Activated CD4-positive, alpha-beta T cell treated with anti-CD3 and anti-CD28 coated beads, Interleukin-2, amount 10 ng/mL, durations not matched to agents 24 days and 14 days (primary cell): ENCODE measurements around the gene DCP1A. TPM values are rescaled to one million over a fixed set of nuclear protein-coding genes. Genes with fewer than 3 reads are reported as not detected.
"Not testable (repeated sequence)": the region's sequence is repeated elsewhere in the genome, so short reads cannot be mapped to it uniquely, and the experiment has no call there.

Experiments
- DNase-seq: peaks from one replicate; pipeline ENCODE4 v3.0.0; 2022
- H3K27ac Mint-ChIP-seq: one replicate; pipeline ENCODE4 v1.8.0; 2022; ENCODE audit warnings: mild to moderate bottlenecking, mixed read lengths
- H3K27me3 Mint-ChIP-seq: one replicate; pipeline ENCODE4 v1.8.0; 2022; ENCODE audit warnings: mixed read lengths
- H3K36me3 Mint-ChIP-seq: one replicate; pipeline ENCODE4 v1.8.0; 2022; ENCODE audit warnings: low read depth, mild to moderate bottlenecking, mixed read lengths
- H3K4me1 Mint-ChIP-seq: one replicate; pipeline ENCODE4 v1.8.0; 2021; ENCODE audit warnings: mixed read lengths
- H3K4me3 Mint-ChIP-seq: one replicate; pipeline ENCODE4 v1.8.0; 2022; ENCODE audit warnings: mild to moderate bottlenecking, moderate library complexity, mixed read lengths
- H3K9me3 Mint-ChIP-seq: one replicate; pipeline ENCODE4 v1.8.0; 2021; ENCODE audit warnings: mixed read lengths
- intact Hi-C: fragments of 100-400 bp; cut with micrococcal nuclease; formaldehyde crosslinking; loops from one replicate; pipeline ENCODE4 v1.15.1; 2023
- total RNA-seq: library from RNA; stranded (reverse); gene quantifications from 2 replicates; pipeline ENCODE4 v1.2.3, GENCODE V29; 2022

Gene DCP1A
- total RNA-seq, 1 donor from 2014 or later = 42.1 TPM

DNA sequence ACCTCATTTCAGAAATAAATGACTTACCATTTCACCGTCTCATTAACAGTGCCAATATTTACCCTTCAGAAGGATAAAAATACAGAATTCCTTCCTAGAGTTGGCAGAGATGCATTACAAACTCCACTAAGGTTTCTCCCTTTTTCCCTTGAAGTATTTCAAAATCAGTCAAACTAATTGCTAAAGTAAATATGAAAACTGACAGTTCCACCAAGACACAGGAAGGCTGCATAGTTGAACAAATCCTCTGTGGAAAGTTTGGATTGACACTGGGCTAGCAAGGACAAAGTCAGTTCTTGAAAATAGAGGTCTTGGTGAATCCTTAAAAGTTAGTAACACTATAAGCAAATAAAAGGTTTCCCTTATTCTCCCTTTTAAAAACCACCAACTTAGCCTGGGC is 34.5 kb downstream of the DCP1A start:
- Mint-ChIP-seq H3K27me3 (no peaks in the 10 kb centered on the region), H3K27ac (no peak overlapping the region), H3K4me3 (no peak overlapping the region), H3K4me1 (no peaks in the 10 kb centered on the region), H3K9me3 (no peaks in the 10 kb centered on the region), H3K36me3 (peaks cover 41% of the 10 kb centered on the region)
- DNase-seq = no peak
- intact Hi-C loops = no loop called here

DNA sequence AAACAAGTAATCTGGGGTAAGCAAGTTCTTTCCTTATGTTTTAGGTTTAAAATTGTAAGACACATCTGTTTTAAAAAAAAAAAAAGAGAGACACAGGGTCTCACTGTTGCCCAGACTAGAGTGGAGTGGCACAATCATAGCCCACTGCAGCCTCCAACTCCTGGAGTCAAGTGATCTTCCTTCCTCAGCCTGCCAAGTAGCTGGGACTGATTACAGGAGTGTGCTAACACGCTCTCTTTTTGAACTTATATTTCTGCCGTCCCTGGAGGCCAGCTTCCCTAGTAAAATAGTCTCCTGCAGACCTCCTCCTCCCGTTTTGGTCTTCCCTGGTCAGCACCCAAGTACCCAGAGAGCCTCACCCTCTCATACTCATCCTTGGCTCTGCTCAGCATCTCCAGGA is 35.5 kb downstream of the DCP1A start:
- Mint-ChIP-seq H3K4me1 (no peaks in the 10 kb centered on the region), H3K9me3 (no peaks in the 10 kb centered on the region), H3K36me3 (peaks cover 39% of the 10 kb centered on the region), H3K27ac (no peak overlapping the region), H3K27me3 (no peaks in the 10 kb centered on the region), H3K4me3 (no peak overlapping the region)
- intact Hi-C loops = no loop called here
- no peak for DNase-seq

DNA sequence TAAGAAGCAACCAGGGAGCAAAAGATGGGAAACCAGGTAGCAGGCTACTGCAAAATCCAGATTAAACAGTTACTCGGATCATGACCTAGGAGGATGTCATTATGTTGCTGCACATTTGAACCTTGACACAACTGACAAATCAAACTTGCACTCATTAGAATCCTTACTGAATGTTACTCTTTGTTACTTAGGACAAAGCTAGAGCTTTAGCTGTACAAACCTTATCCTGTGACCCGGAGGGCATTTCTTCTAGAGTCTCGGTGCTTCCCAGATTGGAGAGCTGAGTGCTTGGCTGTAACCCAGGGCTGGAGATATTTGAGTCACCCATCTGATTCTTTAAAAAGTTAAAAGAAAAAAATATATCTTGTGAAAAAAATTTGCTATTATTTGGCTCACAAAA is 43.4 kb downstream of the DCP1A start:
- Mint-ChIP-seq H3K4me3 (no peak overlapping the region), H3K27ac (peak overlapping the region; percentile 18), H3K36me3 (peaks cover 27% of the 10 kb centered on the region), H3K9me3 (no peaks in the 10 kb centered on the region), H3K27me3 (no peaks in the 10 kb centered on the region), H3K4me1 (peaks cover 2% of the 10 kb centered on the region)
- intact Hi-C loops = no loop called here
- no peak for DNase-seq

DNA sequence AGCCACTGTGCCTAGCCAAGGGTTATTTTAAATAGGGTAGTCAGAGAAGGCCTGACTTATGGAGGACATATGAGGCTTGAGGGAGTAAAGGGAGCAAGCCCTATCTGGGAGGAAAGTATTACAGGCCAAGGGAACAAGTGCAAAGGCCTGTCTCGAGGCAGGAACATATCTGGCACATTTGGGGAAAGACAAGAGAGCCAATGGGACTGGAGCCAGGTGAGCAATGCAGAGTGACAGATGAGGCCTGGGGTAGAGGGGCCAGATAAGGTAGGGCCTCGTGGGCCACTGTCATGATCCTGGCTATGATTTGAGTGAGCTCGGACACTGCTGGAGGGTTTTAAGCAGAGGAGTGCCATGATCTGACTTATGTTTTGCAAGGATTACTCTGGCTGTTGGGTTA is 43.8 kb downstream of the DCP1A start:
- no peak overlapping the region for H3K27ac Mint-ChIP-seq
- intact Hi-C loops = no loop called here
- H3K9me3 Mint-ChIP-seq = no peaks in the 10 kb centered on the region
- no peak for DNase-seq
- H3K4me1 Mint-ChIP-seq = peaks cover 2% of the 10 kb centered on the region
- H3K27me3 Mint-ChIP-seq = no peaks in the 10 kb centered on the region
- H3K36me3 Mint-ChIP-seq = peaks cover 24% of the 10 kb centered on the region
- no peak overlapping the region for H3K4me3 Mint-ChIP-seq

GRCh38 chr3:53300826-53301225 is 46.5 kb downstream of the DCP1A start:
- no peaks in the 10 kb centered on the region for H3K9me3 Mint-ChIP-seq

GRCh38 chr3:53299611-53300023 is 47.7 kb downstream of the DCP1A start:
- not testable (repeated sequence) for H3K9me3 Mint-ChIP-seq, H3K4me3 Mint-ChIP-seq, H3K27ac Mint-ChIP-seq, H3K4me1 Mint-ChIP-seq, H3K27me3 Mint-ChIP-seq
- peaks cover 24% of the 10 kb centered on the region for H3K36me3 Mint-ChIP-seq
- intact Hi-C loops = loop anchor here (2.0 kb wide), 2 partner anchors 47 to 411 kb away; partner anchors contain the start of gene DCP1A
- DNase-seq = peak; percentile 68

More at GRCh38 chr3:53300826-53301225, 46.5 kb downstream of the DCP1A start:
- H3K36me3 Mint-ChIP-seq = peaks cover 27% of the 10 kb centered on the region
- no peak for DNase-seq
- no peak overlapping the region for H3K4me3 Mint-ChIP-seq
- H3K27ac Mint-ChIP-seq = no peak overlapping the region
- intact Hi-C loops = loop anchor here (2.0 kb wide), 1 partner anchor 46 kb away; the partner anchor contains the start of gene DCP1A
- peaks cover 2% of the 10 kb centered on the region for H3K4me1 Mint-ChIP-seq
- H3K27me3 Mint-ChIP-seq = no peaks in the 10 kb centered on the region

DNA sequence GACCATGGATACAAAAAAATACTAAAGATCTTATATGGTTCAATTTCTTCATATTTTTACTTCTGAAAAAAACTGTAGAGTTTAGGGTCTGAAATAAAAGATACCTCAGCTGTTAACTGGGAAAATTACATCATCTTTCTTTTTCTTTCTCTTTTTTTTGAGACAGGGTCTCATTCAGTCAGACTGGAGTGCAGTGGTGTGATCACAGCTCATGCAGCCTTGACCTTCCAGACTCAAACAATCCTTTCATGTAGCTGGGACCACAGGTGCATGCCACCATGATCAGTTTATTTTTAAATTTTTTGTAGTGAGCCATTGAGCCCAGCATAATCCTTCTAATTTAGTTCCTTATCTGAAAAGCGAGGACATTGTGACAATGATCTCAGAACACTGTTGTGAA is 51.9 kb downstream of the DCP1A start:
- H3K27me3 Mint-ChIP-seq = no peaks in the 10 kb centered on the region

DNA sequence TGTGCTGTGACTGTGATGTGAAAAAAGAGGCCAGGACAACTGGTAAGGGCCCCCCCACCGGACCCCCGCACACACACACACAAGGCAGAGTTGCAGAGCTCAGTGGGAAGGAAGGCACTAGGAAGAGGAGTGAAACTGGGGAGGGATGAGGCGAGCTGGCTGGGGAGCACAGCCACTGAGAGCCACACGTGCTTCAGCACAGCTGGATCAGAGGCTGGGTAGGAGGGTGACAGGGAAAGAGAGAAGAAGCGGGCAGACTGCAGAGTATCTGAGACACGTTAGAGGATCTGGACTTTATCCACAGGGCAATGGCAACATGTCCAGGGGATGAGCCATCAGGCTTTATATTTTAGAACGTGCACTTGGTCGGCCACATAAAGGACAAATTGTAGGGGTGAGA is 53.5 kb downstream of the DCP1A start:
- no peaks in the 10 kb centered on the region for H3K27me3 Mint-ChIP-seq
- H3K4me3 Mint-ChIP-seq = no peak overlapping the region
- no peaks in the 10 kb centered on the region for H3K4me1 Mint-ChIP-seq
- no peak for DNase-seq
- no peaks in the 10 kb centered on the region for H3K9me3 Mint-ChIP-seq
- intact Hi-C loops = no loop called here
- H3K27ac Mint-ChIP-seq = no peak overlapping the region
- H3K36me3 Mint-ChIP-seq = peaks cover 20% of the 10 kb centered on the region

More for the DNA sequence above, 51.9 kb downstream of the DCP1A start:
- intact Hi-C loops = no loop called here
- peaks cover 2% of the 10 kb centered on the region for H3K4me1 Mint-ChIP-seq
- peaks cover 21% of the 10 kb centered on the region for H3K36me3 Mint-ChIP-seq
- no peaks in the 10 kb centered on the region for H3K9me3 Mint-ChIP-seq
- no peak overlapping the region for H3K4me3 Mint-ChIP-seq
- DNase-seq = no peak
- H3K27ac Mint-ChIP-seq = no peak overlapping the region

GRCh38 chr3:53288214-53288613 is 59.1 kb downstream of the DCP1A start:
- Mint-ChIP-seq H3K36me3 (peaks cover 35% of the 10 kb centered on the region), H3K4me1 (peaks cover 8% of the 10 kb centered on the region)

GRCh38 chr3:53287131-53287629 is 60.2 kb downstream of the DCP1A start:
- H3K36me3 Mint-ChIP-seq = peaks cover 36% of the 10 kb centered on the region
- H3K4me3 Mint-ChIP-seq = no peak overlapping the region
- H3K4me1 Mint-ChIP-seq = peaks cover 8% of the 10 kb centered on the region
- no peaks in the 10 kb centered on the region for H3K27me3 Mint-ChIP-seq
- no peaks in the 10 kb centered on the region for H3K9me3 Mint-ChIP-seq
- intact Hi-C loops = loop anchor here (2.0 kb wide), 1 partner anchor 32 kb away; no protein-coding TSS in a partner anchor
- H3K27ac Mint-ChIP-seq = peak overlapping the region; percentile 85
- no peak for DNase-seq

More at GRCh38 chr3:53288214-53288613, 59.1 kb downstream of the DCP1A start:
- no peak for DNase-seq
- Mint-ChIP-seq H3K27ac (no peak overlapping the region), H3K27me3 (no peaks in the 10 kb centered on the region), H3K4me3 (no peak overlapping the region), H3K9me3 (no peaks in the 10 kb centered on the region)
- intact Hi-C loops = no loop called here

GRCh38 chr3:53286727-53287126 is 60.6 kb downstream of the DCP1A start:
- peak overlapping the region; percentile 85 for H3K27ac Mint-ChIP-seq
- no peaks in the 10 kb centered on the region for H3K9me3 Mint-ChIP-seq
- intact Hi-C loops = loop anchor here (2.0 kb wide), 1 partner anchor 32 kb away; no protein-coding TSS in a partner anchor
- H3K36me3 Mint-ChIP-seq = peaks cover 36% of the 10 kb centered on the region
- peaks cover 8% of the 10 kb centered on the region for H3K4me1 Mint-ChIP-seq
- H3K4me3 Mint-ChIP-seq = no peak overlapping the region
- H3K27me3 Mint-ChIP-seq = no peaks in the 10 kb centered on the region
- no peak for DNase-seq

DNA sequence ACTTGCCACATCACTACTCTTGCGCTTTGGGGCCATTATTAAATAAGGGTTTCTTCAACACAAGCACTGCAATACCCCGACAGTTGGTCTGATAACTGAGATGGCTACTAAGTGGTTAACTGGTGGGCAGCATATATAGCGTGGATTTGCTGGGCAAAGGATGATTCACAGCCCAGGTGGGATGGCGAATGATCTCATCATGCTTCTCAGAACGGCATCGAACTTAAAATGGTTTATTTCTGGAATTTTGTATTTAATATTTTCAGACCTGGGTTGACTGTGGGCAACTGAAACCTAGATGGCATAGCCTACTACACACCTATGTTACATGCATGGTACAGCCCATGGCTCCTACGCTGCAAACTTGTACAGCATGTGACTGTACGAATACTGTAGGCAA is 64.8 kb downstream of the DCP1A start:
- no peaks in the 10 kb centered on the region for H3K27me3 Mint-ChIP-seq
- H3K9me3 Mint-ChIP-seq = no peaks in the 10 kb centered on the region
- peaks cover 25% of the 10 kb centered on the region for H3K36me3 Mint-ChIP-seq
- peaks cover 6% of the 10 kb centered on the region for H3K4me1 Mint-ChIP-seq
- DNase-seq = no peak
- intact Hi-C loops = no loop called here
- no peak overlapping the region for H3K4me3 Mint-ChIP-seq
- no peak overlapping the region for H3K27ac Mint-ChIP-seq

DNA sequence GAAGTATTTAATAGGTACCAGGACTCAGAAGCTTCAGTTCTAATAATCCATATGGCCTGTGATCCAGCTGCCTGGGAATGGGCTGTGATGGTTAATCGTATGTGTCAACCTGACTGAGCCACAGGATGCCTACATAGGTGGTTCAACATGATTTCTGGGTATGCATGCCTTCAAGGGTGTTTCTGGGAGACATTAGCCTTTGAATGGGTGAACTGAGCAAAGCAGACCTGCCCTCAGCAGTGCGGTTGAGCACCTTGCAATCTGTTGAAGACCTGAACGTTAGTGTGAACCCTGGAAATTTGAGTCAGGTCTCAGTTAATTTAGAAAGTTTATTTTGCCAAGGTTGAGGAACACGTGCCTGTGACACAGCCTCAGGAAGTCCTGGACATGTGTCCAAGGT is 68.7 kb downstream of the DCP1A start:
- Mint-ChIP-seq H3K4me3 (no peak overlapping the region), H3K9me3 (no peaks in the 10 kb centered on the region), H3K27ac (no peak overlapping the region), H3K27me3 (no peaks in the 10 kb centered on the region), H3K4me1 (peaks cover 4% of the 10 kb centered on the region), H3K36me3 (peaks cover 9% of the 10 kb centered on the region)
- intact Hi-C loops = no loop called here
- DNase-seq = no peak

DNA sequence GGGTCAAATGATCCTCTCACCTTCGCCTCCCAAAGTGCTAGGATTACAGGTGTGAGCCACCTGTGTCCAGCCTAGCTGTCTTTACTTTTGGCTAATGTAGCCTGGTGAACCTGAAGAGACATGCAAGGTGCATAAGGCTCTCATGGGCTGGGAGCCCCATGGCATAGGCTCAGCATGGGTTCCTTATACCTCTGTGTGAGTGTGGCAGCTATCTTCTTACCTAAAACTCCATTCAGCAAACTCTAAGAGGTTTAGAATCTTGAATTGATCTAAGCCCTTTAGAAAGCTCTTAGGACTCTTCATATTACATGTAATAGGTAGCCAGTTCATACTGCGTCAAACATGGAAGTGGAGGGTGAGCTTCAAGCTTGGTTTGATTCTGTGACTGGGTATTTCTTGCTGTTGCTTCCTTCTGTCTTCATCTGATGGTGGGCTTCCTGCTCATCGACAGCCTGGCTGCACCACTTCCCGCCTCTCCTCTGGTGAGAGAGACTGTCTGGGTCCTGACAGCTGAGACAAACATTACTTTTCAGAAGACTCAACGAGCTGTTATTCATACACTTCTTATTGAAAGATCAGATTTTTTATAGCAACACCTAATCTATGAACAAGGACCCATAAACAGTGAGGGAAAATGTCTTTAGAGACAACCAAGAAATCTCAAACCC is 72.3 kb downstream of the DCP1A start:
- peaks cover 10% of the 10 kb centered on the region for H3K4me1 Mint-ChIP-seq
- peak overlapping the region; percentile 0 for H3K4me3 Mint-ChIP-seq
- intact Hi-C loops = no loop called here
- no peaks in the 10 kb centered on the region for H3K9me3 Mint-ChIP-seq
- DNase-seq = no peak
- no peak overlapping the region for H3K27ac Mint-ChIP-seq
- no peaks in the 10 kb centered on the region for H3K27me3 Mint-ChIP-seq
- no peaks in the 10 kb centered on the region for H3K36me3 Mint-ChIP-seq
